Measurements from ENCODE around the gene PCDHA1.
"Not testable (repeated sequence)": the region's sequence is repeated elsewhere in the genome, so short reads cannot be mapped to it uniquely, and the experiment has no call there.

The PCDHA1 gene

GRCh38 chr5:140785905-140786686, at the start of gene PCDHA1:
Gene PCDHA1 (plus strand): TSS chr5:140786140.
- no peak for DNase-seq

- DNase-seq = no peak
Measured at GRCh38 chr5:140737486-140737885, 48.5 kb upstream of the PCDHA1 start.

DNA sequence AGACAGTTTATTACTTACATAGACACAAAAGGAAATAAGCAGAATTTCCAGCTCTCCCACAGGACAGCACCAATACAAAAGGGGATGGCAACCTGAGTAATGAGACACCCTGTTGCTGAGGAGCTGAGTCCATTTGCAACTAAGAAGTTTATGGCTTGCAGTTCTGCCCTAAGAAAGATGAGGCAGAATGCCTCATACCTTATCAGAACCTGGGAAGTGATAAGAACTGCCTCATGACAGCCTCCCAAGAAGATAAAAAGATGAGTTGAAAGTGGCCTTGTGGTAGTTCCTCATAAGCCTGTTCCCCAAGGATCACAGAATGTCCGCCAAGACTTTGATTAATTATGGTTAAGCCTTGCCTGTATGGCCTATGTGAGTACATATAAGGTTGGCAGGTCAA, 44.0 kb upstream of the PCDHA1 start:
- DNase-seq = no peak

DNA sequence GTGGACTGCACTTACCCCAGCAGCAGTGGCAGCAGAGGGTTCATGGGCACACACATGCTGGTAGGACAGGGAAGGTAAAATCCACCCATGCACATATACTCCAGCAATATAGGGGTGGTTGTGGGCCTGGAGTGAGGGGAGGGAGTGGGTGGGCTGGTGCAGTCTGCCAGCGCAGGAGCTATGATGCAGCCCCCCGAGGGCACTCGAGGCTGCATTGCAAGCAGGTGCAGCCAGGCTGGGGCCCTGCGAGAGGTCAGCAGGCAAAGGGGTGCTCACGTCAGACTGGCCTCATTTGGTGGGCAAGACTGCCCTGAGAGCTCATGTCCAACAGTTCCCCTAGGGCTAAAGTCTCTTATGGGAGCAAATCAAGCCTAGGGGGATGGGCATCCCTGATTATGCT, 32.4 kb upstream of the PCDHA1 start:
- no peak for DNase-seq

DNA sequence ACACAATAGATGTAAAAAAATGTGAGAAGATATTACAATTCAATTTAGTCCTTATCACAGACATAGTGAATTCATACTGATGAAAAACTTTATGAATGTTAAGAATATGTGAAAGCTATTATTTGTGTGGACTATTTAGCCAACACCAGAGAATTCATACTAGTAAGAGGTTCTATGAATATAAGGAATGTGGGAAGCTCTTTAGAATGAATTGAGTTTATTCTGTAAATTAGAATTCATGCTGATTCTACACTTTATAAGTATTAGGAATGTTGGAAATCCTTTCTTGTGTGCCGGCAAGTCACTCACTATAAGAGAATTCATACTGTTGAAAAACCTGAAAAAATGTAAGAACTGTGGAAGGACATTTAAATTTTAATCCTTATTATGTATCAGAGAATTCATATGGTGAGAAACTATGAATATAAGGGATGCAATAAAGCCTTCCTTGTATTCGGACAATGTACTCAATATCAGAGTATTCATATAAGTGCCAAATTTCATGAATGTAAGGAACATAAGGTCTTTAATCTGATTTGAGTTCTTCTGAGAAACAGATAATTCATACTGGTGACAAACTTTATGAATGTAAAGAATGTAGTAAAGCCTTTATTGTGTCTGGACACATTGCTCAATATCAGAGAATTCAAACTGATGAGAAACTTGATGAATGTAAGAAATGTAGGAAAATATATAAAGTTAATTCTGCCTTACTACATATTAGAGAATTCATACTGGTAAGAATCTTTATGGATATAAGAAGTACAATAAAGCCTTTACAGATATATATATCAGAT, 21.6 kb upstream of the PCDHA1 start:
- no peak for DNase-seq

GRCh38 chr5:140767444-140767843, 18.5 kb upstream of the PCDHA1 start:
- no peak for DNase-seq

GRCh38 chr5:140780512-140780911, 5.4 kb upstream of the PCDHA1 start:
- no peak for DNase-seq

- not testable (repeated sequence) for DNase-seq
Measured at GRCh38 chr5:140787422-140787821, 1.5 kb downstream of the PCDHA1 start.

- not testable (repeated sequence) for DNase-seq
Measured at GRCh38 chr5:140787849-140788504, 2.0 kb downstream of the PCDHA1 start.

DNA sequence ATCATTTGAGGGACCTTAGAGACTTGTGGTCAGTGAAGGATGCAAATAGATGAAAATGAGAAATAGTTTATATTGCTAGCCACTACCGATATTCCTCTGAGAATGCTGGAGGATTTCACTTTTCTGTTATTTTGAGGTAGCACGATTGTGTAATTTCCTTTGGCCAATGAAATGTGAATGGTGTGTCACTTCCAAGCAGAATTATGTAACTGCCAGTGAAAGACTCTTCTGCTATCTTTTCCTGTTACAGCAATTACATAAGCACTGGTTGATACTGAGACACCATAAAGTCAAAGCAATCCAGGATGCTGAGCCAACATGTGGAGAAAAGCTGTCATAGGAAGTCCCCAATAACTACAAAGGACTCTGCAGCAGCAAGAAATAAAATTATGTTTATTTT, 5.1 kb downstream of the PCDHA1 start:
- no peak for DNase-seq

DNA sequence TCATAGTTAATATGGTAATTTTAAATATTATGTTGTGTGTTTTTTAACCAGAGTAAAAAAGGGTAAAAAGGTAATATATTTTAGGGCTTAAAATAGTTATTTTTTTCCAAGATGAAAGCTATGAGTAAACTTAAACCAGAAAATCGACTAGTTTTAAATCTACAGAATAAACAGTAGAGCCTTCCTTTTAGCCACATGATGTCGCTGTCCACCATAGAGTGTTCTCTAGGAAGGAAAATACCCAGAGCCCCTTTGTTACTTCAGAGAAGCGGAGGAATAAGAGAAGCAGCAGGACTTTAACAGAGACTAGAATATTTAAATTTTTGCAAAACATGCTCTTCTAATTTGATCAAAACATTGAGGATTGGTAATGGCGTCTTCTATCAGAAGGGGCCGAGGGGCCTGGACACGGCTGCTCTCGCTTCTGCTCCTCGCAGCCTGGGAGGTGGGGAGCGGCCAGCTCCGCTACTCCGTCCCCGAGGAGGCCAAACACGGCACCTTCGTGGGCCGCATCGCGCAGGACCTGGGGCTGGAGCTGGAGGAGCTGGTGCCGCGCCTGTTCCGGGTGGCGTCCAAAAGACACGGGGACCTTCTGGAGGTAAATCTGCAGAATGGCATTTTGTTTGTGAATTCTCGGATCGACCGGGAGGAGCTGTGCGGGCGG, 8.8 kb downstream of the PCDHA1 start, which contains the start of gene PCDHA2:
TSS of gene PCDHA2 (plus strand) at position 258 of the 664 bp plus-strand sequence.
- DNase-seq = no peak

- DNase-seq = no peak
Measured at GRCh38 chr5:140795259-140795641, 9.3 kb downstream of the PCDHA1 start.

DNA sequence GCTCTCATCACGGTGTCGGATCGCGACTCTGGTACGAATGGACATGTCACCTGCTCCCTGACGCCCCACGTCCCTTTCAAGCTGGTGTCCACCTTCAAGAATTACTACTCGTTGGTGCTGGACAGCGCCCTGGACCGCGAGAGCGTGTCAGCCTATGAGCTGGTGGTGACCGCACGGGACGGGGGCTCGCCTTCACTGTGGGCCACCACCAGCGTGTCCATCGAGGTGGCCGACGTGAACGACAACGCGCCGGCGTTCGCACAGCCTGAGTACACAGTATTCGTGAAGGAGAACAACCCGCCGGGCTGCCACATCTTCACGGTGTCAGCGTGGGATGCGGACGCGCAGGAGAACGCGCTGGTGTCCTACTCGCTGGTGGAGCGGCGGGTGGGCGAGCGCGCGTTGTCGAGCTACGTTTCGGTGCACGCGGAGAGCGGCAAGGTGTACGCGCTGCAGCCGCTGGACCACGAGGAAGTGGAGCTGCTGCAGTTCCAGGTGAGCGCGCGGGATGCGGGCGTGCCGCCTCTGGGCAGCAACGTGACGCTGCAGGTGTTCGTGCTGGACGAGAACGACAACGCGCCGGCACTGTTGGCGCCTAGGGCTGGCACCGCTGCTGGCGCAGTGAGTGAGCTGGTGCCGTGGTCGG, 10.3 kb downstream of the PCDHA1 start:
- not testable (repeated sequence) for DNase-seq

DNA sequence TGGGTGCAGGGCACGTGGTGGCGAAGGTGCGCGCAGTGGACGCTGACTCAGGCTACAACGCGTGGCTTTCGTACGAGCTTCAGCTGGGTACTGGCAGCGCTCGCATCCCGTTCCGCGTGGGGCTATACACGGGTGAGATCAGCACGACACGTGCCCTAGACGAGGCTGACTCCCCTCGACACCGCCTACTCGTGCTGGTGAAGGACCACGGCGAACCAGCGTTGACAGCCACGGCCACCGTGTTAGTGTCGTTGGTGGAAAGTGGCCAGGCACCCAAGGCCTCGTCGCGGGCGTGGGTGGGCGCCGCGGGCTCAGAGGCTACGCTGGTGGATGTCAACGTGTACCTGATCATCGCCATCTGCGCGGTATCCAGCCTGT, 10.8 kb downstream of the PCDHA1 start:
- DNase-seq = no peak

DNA sequence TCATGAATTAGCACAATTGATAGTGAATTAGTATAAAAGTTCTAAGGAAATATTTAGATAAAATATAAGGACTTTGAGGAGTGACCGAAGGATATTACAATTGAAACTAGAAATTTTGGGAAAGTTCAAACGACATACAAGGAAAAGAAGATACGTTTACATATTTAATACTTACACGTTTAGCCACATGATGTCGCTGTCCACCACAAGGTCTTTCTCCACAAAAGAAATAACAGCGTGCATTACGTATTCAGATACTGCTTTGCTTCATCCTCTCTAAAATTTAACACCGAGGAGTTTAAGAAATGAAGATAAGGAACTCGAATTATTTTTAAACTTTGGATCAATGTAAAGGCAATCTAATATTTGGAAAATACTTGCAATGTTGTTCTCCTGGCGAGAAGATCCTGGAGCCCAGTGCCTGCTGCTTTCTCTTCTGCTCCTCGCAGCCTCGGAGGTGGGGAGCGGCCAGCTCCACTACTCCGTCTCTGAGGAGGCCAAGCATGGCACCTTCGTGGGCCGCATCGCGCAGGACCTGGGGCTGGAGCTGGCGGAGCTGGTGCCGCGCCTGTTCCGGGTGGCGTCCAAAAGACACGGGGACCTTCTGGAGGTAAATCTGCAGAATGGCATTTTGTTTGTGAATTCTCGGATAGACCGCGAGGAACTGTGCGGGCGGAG, 15.0 kb downstream of the PCDHA1 start, which contains the start of gene PCDHA3:
TSS of gene PCDHA3 (plus strand) at position 242 of the 678 bp plus-strand sequence.
- DNase-seq = peak; percentile 72

- DNase-seq = peak; percentile 68
Measured at GRCh38 chr5:140801494-140801841, 15.5 kb downstream of the PCDHA1 start.

- DNase-seq = not testable (repeated sequence)
Measured at GRCh38 chr5:140802381-140802780, 16.4 kb downstream of the PCDHA1 start.

DNA sequence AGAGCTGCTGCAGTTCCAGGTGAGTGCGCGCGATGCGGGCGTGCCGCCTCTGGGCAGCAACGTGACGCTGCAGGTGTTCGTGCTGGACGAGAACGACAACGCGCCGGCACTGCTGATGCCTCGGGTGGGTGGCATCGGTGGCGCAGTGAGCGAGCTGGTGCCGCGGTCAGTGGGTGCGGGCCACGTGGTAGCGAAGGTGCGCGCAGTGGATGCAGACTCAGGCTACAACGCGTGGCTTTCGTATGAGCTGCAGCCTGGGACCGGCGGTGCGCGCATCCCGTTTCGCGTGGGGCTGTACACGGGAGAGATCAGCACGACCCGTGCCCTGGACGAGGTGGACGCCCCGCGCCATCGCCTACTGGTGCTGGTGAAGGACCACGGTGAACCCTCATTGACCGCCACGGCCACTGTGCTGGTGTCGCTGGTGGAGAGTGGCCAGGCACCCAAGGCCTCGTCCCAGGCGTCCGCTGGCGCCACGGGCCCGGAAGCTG, 16.9 kb downstream of the PCDHA1 start:
- DNase-seq = no peak

GRCh38 chr5:140806834-140807775, 21.2 kb downstream of the PCDHA1 start, which contains the start of gene PCDHA4:
Gene PCDHA4 (plus strand): TSS chr5:140807068.
- no peak for DNase-seq

- DNase-seq = not testable (repeated sequence)
Measured at GRCh38 chr5:140808241-140808888, 22.4 kb downstream of the PCDHA1 start.

Measured in NCI-H1105 treated with DMSO at 0.1 percent for 48 hours (cell line).